ENCODE measurements around the gene BORCS6.

- no peak for TF ChIP-seq CTCF (IDR thresholded peaks at IDR 0.05 in 8 of 11, conservative IDR thresholded peaks at IDR 0.05 in 3 of 11)
- no peak for TF ChIP-seq POLR2A (IDR thresholded peaks at IDR 0.05)
- peak in 2 of 3 donors; percentile 5 to 34 for TF ChIP-seq POLR2AphosphoS5 (IDR thresholded peaks at IDR 0.05)
These were observed 47.7 kb downstream of the BORCS6 start for GRCh38 chr17:8142158-8142886.
